ENCODE data around the gene PKP3.

PKP3 gene

DNA sequence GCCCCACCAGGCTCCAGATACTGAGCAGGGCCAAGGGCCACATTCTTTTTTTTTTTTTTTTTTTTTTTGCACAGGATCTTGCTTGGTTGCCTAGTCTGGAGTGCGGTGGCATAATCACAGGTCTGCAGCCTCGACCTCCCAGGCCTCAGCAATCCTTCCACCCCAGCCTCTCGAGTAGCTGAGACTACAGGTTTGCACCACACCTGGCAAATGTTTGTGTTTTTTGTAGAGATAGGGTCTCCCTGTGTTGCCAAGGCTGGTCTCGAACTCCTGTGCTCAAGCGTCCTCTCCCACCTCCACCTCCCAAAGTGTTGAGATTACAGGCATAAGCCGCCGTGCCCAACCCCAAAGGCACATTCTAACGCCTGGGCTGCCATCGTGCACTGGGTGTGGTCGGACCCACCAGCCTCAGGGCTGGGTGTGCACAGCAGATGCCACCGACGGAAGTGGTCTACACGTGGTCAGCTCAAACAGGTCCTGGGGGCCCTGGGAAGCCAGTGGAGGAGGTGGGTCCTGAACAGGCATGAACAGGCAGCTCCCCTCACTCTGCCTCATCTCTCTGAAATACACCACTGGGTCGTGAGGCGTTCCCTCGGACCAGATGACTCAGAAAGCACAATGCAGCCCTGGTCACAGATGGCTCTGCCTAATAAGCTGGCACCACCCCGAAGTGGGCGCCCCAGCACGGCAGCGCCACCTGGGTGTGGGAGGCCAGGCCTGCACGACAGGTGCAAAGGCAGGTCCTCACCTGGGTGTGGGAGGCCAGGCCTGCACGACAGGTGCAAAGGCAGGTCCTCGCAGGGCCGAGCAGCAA is 29.9 kb upstream of the PKP3 start:
- DNase-seq: no peak

DNA sequence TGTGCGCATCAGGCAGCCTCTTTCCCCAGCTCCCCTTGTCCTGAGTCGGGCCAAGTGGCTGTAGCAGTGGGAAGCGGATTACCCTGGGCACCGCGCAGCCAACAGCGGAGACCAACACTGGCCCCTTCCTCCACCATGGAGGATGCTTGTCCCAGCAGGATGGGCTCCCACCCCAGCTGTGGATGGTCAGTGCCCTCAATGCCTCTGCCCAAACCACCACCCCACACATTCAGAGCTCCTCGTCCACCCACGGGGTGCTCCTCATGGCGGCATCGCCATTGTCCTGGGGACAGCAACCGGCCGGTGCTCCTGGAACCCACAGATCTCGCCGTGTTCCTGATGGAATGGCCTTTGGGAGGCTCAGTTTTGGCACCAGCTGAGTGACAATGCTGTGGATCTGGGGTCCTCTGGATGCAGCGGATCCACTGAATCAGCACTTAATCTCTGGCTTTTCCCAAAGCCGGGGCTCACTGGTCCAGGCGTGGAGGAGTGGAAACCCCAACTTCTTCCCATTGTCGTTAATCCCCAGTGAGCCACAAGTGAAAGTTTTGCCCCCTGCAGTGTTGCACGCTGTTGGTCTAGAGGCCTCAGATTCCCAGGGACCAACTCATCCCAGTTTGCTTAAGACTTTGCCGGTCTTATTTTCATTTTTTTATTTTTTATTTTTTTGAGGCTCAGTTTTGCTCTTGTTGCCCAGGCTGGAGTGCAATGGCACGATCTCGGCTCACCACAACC is 28.9 kb upstream of the PKP3 start:
- DNase-seq: no peak

DNA sequence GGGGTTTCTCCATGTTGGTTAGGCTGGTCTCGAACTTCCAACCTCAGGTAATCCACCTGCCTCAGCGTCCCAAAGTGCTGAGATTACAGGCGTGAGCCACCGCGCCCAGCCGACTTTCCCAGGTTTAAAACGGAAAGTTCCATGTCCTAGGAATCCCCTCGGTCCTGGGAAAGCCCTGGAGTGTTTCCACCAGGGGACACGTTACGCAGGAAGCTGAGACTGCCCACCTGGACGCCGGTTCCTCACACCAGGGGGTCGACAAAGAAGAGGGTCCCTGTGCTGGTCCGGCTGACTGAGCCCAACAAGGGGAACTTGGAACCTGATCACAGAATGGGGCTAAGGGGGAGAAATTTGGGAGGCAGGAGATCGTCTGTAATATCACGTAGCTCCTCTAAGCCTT is 28.2 kb upstream of the PKP3 start:
- no peak for DNase-seq

DNA sequence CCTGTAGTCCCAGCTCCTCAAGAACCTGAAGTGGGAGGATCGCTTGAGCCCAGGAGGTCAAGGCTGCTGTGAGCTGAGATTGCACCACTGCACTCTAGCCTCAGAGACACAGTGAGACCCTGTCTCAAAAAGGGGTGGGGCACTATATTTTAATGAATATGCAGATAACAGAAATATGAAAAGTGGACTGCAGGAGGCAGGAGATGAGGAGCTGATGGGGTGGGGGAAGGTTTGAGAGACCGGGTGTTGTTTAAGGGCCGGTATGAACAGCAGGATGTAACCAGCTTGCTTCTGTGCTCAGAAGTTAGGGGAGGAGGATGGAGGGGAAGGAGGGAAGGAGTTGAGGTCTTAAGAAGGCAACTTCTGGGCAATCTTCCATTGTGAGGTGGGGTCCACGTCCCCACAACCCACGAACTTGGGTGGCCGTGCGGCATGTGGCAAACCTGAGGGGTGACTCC is 26.0 kb upstream of the PKP3 start:
- DNase-seq: no peak

DNA sequence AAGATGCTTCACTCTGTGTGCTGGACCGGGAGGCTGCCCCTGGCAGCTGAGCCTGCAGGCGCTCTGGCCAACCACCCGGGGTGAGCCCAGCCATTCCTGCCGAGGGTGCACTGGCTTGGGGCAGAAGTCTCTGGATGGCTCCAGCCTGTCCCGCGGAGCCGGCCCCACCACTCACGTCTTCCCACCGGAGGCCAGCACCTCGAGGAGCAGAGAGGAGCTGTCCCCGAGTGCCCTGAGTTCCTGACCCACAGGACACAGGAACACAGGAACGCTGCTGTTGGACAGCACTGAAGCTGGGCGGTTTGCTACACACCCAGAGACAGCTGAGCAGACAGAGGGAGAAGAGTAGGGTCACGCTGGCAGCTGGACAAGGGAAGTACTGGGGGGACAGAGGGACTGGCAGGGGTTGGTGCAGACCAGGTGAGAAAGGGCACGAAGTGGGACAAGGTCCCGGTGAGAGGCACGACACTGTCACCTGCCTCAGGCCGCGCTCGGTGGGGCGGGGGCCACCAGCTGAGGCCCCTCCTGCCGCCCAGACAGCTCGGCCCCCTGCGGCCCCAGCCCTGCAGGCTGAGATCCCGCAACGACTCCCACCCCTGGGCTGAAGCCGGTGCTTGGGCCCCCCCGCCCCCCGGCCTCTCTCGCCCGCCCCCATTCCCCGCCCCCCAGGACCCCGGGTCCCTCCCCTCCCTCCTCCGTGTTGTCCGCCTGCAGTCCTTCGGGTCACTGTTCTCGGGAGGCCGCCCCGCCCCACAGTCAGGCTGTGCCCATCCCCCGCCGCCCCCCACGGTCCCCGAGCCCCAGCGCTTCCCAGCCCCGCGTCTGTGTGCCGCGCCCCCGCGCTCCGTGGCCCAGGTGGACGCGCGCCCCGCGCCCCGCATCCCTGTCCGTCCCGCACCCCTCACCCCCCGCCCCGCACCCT is 25.3 kb upstream of the PKP3 start:
- DNase-seq: no peak

DNA sequence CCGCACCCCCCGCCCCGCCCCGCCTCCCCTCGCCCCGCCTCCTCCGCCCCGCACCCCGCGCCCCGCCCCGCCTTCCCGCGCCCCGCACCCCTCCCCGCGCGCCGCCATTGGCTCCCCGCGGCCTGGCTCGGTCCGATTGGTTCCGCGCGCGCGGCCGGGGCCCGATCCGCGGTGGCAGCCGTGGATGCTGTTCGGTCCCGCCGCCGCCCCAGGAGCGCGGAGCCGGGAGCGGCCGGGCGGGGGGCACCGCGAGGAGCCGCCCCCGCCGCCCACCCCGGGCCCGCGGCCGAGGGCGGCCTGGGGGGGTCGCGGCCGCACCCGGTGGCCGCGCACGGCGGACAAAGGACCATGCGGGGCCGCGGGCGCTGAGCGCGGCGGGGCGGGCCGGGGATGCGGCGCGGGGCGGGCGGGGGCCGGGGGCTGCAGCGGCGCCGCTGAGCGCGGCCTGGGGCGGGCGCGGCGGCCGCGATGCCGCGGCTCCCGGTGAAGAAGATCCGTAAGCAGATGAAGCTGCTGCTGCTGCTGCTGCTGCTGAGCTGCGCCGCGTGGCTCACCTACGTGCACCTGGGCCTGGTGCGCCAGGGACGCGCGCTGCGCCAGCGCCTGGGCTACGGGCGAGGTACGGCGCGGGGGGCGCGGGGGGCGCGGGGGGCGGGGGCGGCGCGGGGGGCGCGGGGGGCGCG is 24.5 kb upstream of the PKP3 start, which contains the start of gene B4GALNT4:
Gene B4GALNT4, plus strand, starts transcription at position 164 of the 683 bp plus-strand sequence. Its CDS starts 305 bp downstream, at position 469.
- DNase-seq: peak; percentile 17

DNA sequence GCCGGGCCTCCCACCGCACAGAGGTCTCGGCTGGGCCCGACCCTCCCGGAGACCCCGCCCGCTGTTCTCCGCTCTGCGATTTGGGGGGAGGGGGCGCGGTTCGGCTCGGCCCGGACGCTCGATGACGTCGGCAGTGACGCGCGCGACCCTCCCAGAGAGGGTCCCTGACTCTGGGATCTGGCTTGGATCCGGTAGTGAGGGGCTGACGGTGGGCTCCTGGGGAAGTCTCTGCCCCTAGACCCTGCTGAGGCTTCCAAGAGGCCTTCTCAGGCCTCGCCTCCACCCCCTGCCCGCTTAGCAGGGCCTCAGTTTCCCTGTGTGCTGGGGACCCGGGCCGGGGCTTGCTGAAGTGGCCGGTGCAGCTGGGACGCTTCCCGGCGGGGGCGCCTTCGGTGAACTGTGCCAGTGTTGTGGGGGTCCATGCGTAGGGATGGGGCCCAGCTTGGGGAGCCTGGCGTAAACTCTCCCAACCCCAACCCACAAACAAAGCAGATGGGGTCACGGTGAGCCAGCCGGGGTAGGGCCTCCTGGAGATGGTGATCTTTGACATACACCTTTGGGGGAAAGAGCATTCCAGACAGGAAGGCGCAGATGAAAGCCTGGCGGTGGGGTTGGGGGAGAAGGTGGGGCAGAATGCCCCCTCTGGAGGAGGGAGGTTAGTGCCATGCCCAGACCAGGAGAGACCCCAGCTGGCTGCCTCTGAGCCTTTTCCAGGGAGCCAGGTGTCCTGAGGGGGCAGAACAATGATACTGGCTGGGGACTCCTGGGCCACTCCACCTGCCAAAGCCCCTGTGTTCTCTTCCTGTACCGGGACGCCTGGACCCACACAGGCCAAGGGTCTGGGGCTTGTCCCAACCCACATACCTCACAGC is 23.7 kb upstream of the PKP3 start:
- DNase-seq: no peak

DNA sequence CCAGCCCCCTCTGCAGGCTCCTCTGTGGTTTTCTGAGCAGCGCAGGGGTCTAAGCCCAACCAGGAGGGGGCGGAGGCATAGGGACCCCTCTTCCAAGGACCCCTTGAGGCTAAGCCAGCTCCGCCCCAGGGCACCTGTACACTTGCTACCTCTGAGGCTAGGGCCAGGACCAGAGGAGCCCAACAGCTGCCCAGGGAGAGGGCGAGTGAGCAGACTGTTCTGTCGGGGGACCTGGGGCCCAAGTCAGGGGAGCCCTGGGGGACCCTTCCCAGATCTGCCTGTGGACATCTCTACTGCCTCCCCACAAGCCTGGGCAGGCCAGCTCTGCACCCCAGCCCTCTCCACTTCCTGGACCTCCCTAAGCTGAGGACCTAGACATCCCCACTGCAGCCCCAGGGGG is 23.0 kb upstream of the PKP3 start:
- no peak for DNase-seq

DNA sequence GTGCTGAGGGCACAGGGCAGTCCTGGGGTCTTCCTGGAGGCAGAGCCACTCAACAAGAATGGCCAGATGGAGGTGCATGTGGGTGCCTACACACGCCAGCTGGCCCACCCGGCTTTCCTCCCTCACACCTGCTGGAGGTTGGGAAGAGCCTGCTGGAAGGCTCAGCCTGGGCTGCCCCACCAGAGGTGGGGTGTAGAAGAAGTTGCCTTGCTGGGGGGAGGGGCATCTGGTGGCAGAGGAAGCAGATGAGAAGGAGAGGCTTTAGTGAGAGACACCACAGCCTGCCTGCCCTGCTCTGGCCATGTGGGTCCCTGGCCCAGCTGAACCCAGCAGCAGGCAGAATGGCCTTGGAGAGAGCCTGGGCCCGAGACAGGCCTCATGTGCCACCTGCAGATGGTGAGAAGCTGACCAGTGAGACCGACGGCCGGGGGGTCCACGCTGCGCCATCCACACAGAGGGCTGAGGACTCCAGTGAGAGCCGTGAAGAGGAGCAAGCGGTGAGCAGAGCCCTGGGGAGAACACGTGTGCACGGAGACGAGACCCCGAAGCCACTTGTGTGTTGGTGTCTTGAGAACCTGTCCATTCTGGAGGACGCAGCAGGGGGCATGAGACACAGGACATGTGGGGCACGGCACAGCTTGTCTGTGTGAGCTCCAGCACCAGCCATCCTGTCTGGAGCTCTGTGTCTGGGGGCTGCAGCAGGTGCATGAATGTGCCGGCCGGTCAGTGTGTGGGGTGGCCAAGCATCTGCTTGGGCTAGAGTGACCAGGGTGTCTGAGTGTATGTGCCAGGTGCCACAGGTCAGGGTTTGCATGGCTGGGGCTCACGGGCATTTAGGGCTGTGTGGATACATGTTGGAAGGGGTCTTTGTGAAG is 22.1 kb upstream of the PKP3 start:
- DNase-seq: no peak

DNA sequence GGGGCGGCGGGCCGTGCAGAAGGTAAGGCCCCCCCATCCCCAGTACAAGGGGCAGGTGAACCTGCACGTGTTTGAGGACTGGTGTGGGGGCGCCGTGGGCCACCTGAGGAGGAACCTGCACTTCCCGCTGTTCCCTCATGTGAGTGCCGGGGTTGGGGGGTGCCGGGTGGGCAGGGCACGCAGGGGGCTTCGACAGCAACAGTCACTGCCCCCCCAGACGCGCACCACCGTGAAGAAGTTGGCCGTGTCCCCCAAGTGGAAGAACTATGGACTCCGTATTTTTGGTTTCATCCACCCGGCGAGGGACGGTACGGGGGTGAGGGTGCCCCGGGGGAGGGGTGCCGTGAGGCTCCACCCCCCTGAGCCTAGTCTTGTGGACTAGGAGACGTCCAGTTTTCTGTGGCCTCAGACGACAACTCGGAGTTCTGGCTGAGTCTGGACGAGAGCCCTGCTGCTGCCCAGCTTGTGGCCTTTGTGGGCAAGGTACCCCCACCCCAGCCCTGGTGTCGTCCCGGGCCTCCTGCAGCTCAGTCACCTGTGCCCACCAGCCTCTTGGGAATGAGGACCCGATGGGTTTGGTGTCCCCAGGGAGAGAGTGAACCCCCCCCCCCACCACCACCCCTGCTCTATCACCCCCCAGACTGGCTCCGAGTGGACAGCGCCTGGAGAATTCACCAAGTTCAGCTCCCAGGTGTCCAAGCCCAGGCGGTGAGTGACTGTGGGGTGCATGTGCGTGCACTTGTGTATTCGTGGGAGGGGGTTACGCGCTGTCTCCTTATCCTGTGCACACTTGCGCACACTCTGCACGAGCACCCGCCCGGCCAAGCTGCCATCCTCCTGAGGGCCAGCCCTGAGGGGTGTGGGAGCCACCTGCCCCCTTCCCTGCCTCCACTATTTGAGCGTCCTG is 20.9 kb upstream of the PKP3 start:
- no peak for DNase-seq

DNA sequence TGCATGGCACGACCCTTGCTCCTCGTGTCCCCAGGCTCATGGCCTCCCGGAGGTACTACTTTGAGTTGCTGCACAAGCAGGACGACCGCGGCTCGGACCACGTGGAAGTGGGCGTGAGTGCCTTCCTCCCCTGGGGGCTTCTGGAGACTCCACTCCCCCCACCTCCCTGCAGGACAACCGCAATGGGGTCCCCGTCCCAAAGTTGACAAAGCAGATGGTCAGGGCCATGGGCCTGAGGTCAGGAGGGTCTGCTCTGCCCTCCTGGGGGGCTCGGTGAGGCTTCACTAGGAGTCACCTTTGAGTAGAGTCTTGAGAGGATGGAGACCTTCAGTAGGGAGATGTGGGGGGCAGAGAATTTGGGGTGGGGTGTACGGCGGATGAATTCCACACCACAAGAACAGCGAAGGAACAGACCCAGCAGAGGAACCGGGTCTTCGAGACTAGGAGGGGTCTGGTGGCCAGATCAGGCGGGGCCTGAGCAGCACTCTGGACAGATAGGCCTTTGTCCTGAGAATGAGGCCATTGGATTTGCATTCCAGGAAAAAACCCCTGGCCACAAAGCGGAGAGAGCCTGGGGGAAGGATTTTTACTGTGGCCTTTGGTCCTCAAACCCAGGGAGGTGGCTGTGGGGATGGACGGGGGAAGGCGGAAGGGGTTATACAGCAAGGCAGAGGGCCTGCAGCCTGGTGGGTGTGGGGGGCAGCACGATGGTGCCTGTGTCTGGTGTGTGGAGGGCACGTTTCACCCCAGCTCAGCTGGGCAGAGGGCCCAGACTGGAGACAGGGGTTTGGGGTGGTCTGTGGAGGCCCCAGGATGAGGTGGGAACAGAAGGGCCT is 20.1 kb upstream of the PKP3 start:
- DNase-seq: no peak

DNA sequence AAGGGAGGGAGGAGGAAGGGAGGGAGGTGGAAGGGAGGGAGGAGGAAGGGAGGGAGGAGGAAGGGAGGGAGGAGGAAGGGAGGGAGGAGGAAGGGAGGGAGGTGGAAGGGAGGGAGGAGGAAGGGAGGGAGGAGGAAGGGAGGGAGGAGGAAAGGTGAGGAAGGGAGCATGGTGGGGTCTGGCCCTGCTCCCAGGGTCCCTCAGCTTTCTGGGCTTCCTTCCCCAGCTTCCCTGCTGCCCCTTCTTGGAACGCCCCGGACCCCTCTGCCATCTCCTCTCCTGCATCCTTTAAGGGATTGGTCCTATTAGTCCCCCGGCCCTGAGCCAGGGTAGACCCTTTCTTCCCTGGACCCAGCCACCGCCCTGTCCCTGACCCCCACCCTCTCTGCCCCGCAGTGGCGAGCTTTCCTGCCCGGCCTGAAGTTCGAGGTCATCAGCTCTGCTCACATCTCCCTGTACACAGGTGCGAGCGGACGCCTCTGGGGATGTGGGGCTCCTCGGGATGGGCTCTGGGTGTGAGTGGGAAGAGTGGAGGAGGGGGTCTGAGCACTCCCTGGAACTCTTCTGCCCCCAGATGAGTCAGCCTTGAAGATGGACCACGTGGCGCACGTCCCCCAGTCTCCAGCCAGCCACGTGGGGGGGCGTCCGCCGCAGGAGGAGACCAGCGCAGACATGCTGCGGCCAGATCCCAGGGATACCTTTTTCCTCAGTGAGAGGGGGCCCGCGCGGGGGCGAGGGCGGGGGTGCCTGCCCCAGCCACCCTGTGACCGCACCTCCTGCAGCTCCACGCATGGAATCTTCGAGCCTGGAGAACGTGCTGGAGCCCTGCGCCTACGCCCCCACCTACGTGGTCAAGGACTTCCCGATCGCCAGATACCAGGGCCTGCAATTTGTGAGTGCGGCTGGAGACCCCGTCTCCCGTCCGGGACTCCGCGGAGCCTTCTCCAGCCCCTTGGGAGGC is 18.7 kb upstream of the PKP3 start:
- no peak for DNase-seq

DNA sequence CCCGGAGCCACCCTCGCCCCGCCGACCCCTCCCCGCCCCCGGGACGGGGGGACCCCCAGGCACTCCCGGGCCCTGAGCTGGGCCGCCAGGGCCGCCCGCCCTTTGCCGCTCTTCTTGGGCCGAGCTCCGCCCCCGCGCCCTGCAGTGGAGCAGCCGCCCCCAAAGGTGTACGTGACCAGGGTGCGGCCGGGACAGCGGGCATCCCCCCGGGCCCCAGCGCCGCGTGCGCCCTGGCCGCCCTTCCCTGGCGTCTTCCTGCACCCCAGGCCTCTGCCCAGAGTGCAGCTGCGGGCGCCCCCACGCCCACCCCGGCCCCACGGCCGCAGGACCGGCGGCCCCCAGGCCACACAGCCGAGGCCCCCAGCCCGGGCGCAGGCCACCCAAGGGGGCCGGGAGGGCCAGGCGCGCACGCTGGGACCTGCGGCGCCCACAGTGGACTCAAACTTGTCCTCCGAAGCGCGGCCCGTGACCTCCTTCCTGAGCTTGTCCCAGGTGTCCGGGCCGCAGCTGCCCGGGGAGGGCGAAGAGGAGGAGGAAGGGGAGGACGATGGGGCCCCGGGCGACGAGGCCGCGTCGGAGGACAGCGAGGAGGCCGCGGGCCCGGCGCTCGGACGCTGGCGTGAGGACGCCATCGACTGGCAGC is 17.4 kb upstream of the PKP3 start:
- no peak for DNase-seq

DNA sequence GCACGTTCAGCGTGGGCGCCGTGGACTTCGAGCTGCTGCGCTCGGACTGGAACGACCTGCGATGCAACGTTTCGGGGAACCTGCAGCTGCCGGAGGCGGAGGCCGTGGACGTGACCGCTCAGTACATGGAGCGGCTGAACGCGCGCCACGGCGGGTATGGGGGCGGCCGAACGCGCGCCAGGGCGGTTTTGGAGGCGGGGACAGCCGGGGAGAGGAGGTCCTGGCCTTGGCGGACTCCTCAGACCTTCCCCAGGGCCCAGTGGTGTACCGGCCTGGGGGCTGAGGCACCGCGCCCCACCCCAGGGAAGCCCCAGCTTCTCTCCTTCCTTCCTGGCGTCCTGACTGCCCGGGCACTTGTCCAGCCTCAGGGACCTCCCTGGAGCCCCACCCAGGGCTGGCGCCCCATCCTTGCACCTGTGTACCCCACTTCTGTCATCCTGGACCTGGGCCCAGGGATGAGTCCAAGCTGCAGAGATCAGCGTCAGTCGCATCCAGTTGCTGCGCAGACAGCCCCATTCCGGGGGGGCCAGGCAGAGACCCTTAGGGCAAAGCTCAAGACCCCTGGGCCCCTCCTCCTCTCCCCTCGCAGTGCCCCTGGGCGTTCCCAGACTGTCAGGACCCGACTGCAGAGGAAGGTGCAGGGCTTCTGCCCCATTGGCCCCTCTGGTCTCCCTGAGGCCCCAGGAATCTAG is 16.7 kb upstream of the PKP3 start:
- DNase-seq: no peak

DNA sequence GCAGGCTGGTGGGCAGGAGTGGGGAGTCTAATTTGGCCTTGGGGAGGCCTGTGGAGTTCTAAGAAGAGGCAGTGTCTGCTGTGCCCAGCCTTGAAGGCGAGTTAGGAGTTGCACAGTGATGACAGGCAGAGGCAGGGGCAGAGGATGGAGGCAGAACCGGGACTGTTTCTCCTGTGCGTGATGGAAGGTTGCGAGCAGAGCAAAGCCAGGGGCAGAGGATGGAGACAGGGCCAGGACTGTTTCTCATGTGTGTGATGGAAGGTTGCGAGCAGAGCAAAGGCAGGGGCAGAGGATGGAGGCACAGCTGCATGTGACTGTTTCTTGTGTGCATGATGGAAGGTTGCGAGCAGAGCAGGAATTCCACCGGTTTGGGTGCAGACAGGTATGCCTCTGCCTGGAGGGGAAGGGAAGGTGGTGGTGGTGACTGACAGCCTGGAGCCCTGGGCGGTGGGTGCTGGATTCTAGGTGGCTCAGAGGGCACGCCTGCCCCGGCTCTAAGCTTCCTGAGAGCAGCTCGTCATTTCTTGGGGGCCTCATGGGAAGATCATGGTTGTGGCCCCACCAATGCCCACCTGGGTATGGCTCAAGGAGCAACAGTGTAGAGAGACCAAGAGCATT is 16.0 kb upstream of the PKP3 start:
- DNase-seq: no peak

All from NCI-H2107 (cell line).